GM12872 (cell line): ENCODE data around the gene MYOD1.

ENCODE experiments used
- TF ChIP-seq, protein P1 (sequence below): IDR thresholded peaks from 3 replicates; pipeline ENCODE4 v1.5.1; 2011; ENCODE audit warnings: low read depth, mild to moderate bottlenecking, low read length, moderate library complexity; ENCODE audit not compliant: insufficient read depth

The MYOD1 gene

GRCh38 chr11:17711836-17712235 is 7.5 kb upstream of the MYOD1 start:
- TF ChIP-seq, protein P1, sequence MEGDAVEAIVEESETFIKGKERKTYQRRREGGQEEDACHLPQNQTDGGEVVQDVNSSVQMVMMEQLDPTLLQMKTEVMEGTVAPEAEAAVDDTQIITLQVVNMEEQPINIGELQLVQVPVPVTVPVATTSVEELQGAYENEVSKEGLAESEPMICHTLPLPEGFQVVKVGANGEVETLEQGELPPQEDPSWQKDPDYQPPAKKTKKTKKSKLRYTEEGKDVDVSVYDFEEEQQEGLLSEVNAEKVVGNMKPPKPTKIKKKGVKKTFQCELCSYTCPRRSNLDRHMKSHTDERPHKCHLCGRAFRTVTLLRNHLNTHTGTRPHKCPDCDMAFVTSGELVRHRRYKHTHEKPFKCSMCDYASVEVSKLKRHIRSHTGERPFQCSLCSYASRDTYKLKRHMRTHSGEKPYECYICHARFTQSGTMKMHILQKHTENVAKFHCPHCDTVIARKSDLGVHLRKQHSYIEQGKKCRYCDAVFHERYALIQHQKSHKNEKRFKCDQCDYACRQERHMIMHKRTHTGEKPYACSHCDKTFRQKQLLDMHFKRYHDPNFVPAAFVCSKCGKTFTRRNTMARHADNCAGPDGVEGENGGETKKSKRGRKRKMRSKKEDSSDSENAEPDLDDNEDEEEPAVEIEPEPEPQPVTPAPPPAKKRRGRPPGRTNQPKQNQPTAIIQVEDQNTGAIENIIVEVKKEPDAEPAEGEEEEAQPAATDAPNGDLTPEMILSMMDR = no peak

DNA sequence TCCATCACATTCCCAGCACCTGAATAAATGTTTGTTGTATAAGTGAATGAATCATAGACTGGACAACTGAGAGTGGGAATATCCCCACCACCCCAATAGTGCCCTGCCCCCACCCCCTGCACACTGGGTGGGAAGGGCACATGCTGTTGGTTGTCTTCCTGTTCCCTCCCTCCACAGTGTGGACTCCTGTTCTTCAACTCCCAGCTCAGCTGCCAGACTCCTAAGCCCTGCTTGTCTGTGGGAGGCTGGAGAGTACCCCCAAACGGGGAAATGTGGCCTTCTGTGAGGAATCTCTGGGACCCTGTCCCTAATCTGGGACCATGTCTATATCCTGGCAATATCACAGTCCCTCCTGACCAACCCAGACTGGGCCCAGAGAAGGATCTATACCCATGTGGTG is 5.5 kb upstream of the MYOD1 start:
- TF ChIP-seq, protein P1 = no peak

DNA sequence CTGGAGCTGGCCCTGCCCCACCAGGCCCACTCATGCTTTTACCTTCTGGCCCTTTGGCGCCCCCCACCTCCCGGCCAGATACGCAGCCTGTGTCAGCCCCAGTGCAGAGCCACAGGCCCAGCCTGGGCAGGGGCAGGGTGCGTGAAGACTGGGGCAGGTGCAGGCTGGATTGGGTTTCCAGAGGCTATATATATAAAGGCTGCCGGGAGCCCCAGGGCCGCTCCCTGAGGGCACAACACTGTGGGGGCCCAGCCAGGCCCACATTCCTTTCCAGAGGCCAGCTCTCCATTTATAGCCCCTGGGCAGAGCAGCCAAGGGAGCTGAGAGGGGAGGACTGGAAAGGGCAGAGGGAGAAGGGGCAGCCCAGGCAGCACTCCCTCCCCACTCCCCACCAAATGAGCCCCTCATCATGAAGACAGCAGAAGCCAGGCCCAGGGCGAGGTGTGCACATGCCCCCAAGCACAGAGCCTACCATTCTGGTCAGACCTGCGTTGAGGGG is 5.0 kb upstream of the MYOD1 start:
- TF ChIP-seq, protein P1 = no peak

- TF ChIP-seq, protein P1 = no peak
Observed at GRCh38 chr11:17714870-17715269, 4.5 kb upstream of the MYOD1 start.

DNA sequence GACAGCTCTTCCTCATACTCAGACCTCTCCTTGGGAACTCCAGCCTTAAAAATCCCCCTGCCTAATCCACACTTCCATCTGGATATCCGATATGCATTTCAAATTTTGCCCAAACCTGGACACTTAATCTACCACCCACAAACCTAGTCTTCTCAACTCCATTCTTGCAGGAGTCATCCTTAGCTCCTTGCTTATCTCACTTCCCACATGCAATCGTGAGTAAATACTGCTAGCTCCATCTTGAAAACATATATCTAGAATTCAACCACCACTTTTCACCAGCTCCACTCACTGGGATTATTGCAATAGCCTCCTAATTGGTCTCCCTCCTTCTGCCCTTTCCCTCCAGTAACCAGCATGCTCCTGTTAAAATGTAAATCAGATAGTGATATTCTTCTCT is 2.6 kb upstream of the MYOD1 start:
- TF ChIP-seq, protein P1 = no peak

DNA sequence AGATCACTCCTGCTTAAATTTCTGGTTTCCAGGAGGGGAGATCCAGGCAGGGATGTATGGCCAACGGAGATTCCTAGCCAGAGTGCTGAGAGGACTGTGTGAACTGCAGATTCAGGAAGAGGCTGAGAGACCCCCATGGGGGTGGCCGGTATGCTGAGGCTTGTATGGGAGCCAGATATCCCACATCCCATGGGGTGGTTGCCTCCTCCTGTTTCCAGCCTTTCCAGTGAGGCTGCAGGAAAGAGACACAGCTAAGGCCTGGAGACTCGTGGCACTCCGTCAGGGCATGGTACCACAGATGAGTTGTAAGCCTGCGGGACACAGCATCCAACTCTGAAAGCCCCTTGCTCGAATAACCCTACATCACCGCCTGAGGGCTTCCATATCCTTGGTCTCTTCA is 1.4 kb upstream of the MYOD1 start:
- TF ChIP-seq, protein P1 = no peak

GRCh38 chr11:17718510-17718962 is 835 bp upstream of the MYOD1 start:
- TF ChIP-seq, protein P1 = no peak
